A673 (cell line): ENCODE data around the gene TNNI3. TPM values are rescaled to one million over a fixed set of nuclear protein-coding genes. Genes with fewer than 3 reads are reported as not detected.
"Not testable (repeated sequence)": the region's sequence is repeated elsewhere in the genome, so short reads cannot be mapped to it uniquely, and the experiment has no call there.

ENCODE experiments used
- BruUV-seq: library from RNA; stranded (reverse); fragments of 400-500 nt; replicated peaks from 2 replicates; lab custom pipeline; 2021; lab: Mats Ljungman, UMichigan
- CTCF ChIA-PET: fragments of 300-600 bp; sonication (Branson Sonifier 250); formaldehyde crosslinking; loops from one replicate; lab custom pipeline; 2022; ENCODE audit warnings: antibody characterized with exemption; lab: Charles Lee
- POLR2A ChIA-PET: fragments of 300-600 bp; sonication (Branson Sonifier 250); formaldehyde crosslinking; loops from one replicate; lab custom pipeline; 2022; ENCODE audit warnings: antibody characterized with exemption; ENCODE audit not compliant: low non-redundant PET; lab: Charles Lee
- DNase-seq: peaks from one replicate; pipeline ENCODE4 v3.0.0-alpha.2; 2015; ENCODE audit warnings: low spot score
- H3K27ac ChIP-seq: fragments of 200-600 bp; sonication (generic); 2 replicates; pipeline ENCODE4 v1.5.1; 2016; ENCODE audit warnings: mixed run types, low read depth, mild to moderate bottlenecking, mixed read lengths, antibody characterized with exemption, low read length; ENCODE audit not compliant: poor library complexity, severe bottlenecking
- H3K27me3 ChIP-seq: fragments of 200-600 bp; sonication (generic); replicated peaks from 2 replicates; pipeline ENCODE4 v1.6.1; 2017; ENCODE audit warnings: mixed run types, low read depth, mild to moderate bottlenecking, mixed read lengths, antibody characterized with exemption, low read length; ENCODE audit not compliant: insufficient read depth, poor library complexity
- H3K36me3 ChIP-seq: fragments of 200-600 bp; sonication (generic); 2 replicates; pipeline ENCODE4 v1.6.1; 2016; ENCODE audit warnings: mixed run types, mild to moderate bottlenecking, mixed read lengths, antibody characterized with exemption, low read length; ENCODE audit not compliant: insufficient read depth, poor library complexity, severe bottlenecking
- H3K4me1 ChIP-seq: fragments of 200-600 bp; sonication (generic); 2 replicates; pipeline ENCODE4 v1.6.1; 2017; ENCODE audit warnings: mixed run types, mild to moderate bottlenecking, mixed read lengths, antibody characterized with exemption, low read length; ENCODE audit not compliant: insufficient read depth, poor library complexity, severe bottlenecking
- H3K4me3 ChIP-seq: fragments of 200-600 bp; sonication (generic); 2 replicates; pipeline ENCODE4 v1.5.1; 2016; ENCODE audit warnings: low read depth, mixed run types, mild to moderate bottlenecking, mixed read lengths, low read length; ENCODE audit not compliant: poor library complexity, severe bottlenecking
- H3K9me3 ChIP-seq: fragments of 200-600 bp; sonication (generic); 2 replicates; pipeline ENCODE4 v1.6.1; 2016; ENCODE audit warnings: mixed run types, low read depth, mild to moderate bottlenecking, mixed read lengths, antibody characterized with exemption, low read length; ENCODE audit not compliant: poor library complexity, severe bottlenecking
- CTCF ChIP-seq: fragments of 300-800, 200-600 bp; sonication (generic); conservative IDR thresholded peaks from 2 replicates; pipeline ENCODE4 v1.5.1; 2017; ENCODE audit warnings: low read depth, mild to moderate bottlenecking, antibody characterized with exemption, low read length, moderate library complexity, mixed read lengths
- EZH2 ChIP-seq: fragments of 200-600 bp; sonication (generic); IDR thresholded peaks from 2 replicates; pipeline ENCODE4 v1.6.1; 2017; ENCODE audit warnings: borderline replicate concordance, low read depth, mild to moderate bottlenecking, mixed read lengths, antibody characterized with exemption, low read length; ENCODE audit not compliant: poor library complexity, severe bottlenecking
- intact Hi-C: fragments of 100-400 bp; cut with micrococcal nuclease; formaldehyde crosslinking; loops from one replicate; pipeline ENCODE4 v1.10.0; 2022; ENCODE audit not compliant: unreplicated experiment
- total RNA-seq: library from RNA; stranded (reverse); gene quantifications from 2 replicates; pipeline ENCODE4 v1.2.3, GENCODE V29; 2021

Gene TNNI3
- total RNA-seq, 1 experiment from 2014 or later = 12.8 TPM

- no peak for DNase-seq
- intact Hi-C loops = no loop called here
- no TSS peak for BruUV-seq
- CTCF ChIA-PET = no interaction called here
- no peak for TF ChIP-seq EZH2
- TF ChIP-seq CTCF = no peak
- POLR2A ChIA-PET = no interaction called here
- Histone ChIP-seq H3K36me3 (no peaks in the 10 kb centered on the region), H3K4me3 (peak overlapping the region; percentile 46), H3K4me1 (no peaks in the 10 kb centered on the region), H3K9me3 (no peaks in the 10 kb centered on the region), H3K27ac (no peak overlapping the region), H3K27me3 (no peaks in the 10 kb centered on the region)
Measured at GRCh38 chr19:55173186-55173713, 15.7 kb upstream of the TNNI3 start.

DNA sequence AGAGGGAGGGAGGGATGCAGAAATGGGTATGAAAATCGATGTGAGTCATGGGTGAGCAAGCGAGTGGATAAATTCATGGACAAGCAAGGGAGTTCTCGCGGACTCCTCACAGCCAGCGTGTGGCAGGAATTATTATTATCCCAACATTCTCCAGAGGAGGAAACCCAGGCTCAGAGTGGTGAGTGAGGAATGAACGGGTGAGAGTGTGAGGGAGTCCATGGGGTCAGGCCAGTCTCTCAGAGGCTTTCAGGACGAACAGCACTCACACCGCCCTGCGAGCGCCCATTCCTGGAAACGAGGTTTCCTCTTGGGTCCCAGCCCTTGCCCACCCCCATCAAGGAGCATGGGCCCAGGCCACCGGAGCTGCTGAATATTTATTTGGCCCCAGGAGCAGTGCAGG lies 15.2 kb upstream of the TNNI3 start:
- Histone ChIP-seq H3K27me3 (no peaks in the 10 kb centered on the region), H3K9me3 (no peaks in the 10 kb centered on the region), H3K4me1 (no peaks in the 10 kb centered on the region), H3K36me3 (no peaks in the 10 kb centered on the region), H3K27ac (no peak overlapping the region), H3K4me3 (no peak overlapping the region)
- no peak for DNase-seq
- TF ChIP-seq EZH2 = no peak
- TF ChIP-seq CTCF = no peak
- intact Hi-C loops = no loop called here
- BruUV-seq = no TSS peak
- POLR2A ChIA-PET = no interaction called here
- CTCF ChIA-PET = no interaction called here

DNA sequence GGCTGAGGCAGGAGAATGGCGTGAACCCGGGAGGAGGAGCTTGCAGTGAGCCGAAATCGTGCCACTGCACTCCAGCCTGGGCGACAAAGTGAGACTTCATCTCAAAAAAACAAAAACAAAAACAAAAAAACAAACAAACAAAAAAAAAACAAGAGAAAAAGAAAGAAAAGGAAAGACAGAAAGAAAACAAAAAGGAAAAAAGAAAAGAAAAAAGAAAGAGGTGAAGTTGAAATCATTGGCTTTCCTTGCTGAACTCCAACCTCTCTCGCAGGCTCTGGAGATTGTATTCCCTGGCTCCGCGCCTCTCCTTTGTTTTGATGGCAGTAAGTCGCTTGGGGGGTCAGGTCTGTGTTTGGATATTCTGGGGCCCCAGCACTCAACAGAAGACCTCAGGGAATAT lies 14.8 kb upstream of the TNNI3 start:
- H3K9me3 ChIP-seq, CTCF ChIA-PET, DNase-seq, H3K4me3 ChIP-seq, H3K27ac ChIP-seq, BruUV-seq, POLR2A ChIA-PET, H3K36me3 ChIP-seq, H3K27me3 ChIP-seq, intact Hi-C loops, H3K4me1 ChIP-seq: not testable (repeated sequence)

DNA sequence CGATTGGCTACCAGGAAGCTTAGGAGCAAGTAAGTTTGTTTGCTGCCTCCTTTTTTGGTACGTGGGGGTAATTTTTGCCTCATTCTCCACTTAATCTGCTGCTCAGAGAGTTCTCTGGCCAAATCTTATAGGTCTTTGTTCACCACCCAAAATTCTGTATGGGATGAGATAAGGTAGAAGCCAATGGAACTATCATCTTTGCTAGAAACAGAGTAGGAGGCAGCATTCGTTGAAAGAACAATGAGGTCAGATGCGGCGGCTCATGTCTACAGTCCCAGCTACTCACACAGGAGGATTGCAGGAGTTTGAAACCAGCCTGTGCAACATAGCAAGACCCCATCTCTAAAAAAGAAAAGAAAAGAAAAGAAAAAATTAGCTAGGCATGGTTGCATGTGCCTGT lies 13.9 kb upstream of the TNNI3 start:
- CTCF ChIA-PET = interaction anchor here (0.6 kb wide), 1 partner anchor 247 kb away, joined by 3 read pairs; no protein-coding TSS in a partner anchor
- Histone ChIP-seq H3K9me3 (no peaks in the 10 kb centered on the region), H3K4me1 (no peaks in the 10 kb centered on the region), H3K36me3 (no peaks in the 10 kb centered on the region), H3K27me3 (no peaks in the 10 kb centered on the region), H3K4me3 (no peak overlapping the region), H3K27ac (no peak overlapping the region)
- POLR2A ChIA-PET = interaction anchor here (0.6 kb wide), 1 partner anchor 109 kb away, joined by 3 read pairs; no protein-coding TSS in a partner anchor
- no peak for DNase-seq
- BruUV-seq = no TSS peak
- TF ChIP-seq CTCF = no peak
- TF ChIP-seq EZH2 = no peak
- intact Hi-C loops = no loop called here
